GM18511 (cell line): ENCODE measurements around the gene C1orf35.
"Not testable (repeated sequence)": the region's sequence is repeated elsewhere in the genome, so short reads cannot be mapped to it uniquely, and the experiment has no call there.

ENCODE experiments used
- ATAC-seq: cut with Tn5 transposase; IDR thresholded peaks from one replicate; pipeline ENCODE4 v1.9.1; 2021; ENCODE audit warnings: mild to moderate bottlenecking, moderate library complexity; ENCODE audit not compliant: unreplicated experiment

Gene C1orf35

GRCh38 chr1:228142701-228143136, 39.6 kb upstream of the C1orf35 start:
- no peak for ATAC-seq

GRCh38 chr1:228142155-228142691, 39.1 kb upstream of the C1orf35 start:
- ATAC-seq = no peak

GRCh38 chr1:228141226-228142044, 38.3 kb upstream of the C1orf35 start:
- no peak for ATAC-seq

- no peak for ATAC-seq
Observed at GRCh38 chr1:228140724-228141225, 37.6 kb upstream of the C1orf35 start.

GRCh38 chr1:228139931-228140723, 37.0 kb upstream of the C1orf35 start, which contains the start of gene GUK1:
GUK1 (plus strand) TSS chr1:228140279; CDS start chr1:228140303, 24 bp downstream.
- peak; percentile 90 for ATAC-seq

GRCh38 chr1:228139406-228139930, 36.3 kb upstream of the C1orf35 start:
- ATAC-seq = no peak

GRCh38 chr1:228136901-228137300, 33.8 kb upstream of the C1orf35 start:
- ATAC-seq = no peak

GRCh38 chr1:228134591-228134990, 31.5 kb upstream of the C1orf35 start:
- ATAC-seq = no peak

GRCh38 chr1:228131766-228132165, 28.6 kb upstream of the C1orf35 start:
- ATAC-seq = no peak

GRCh38 chr1:228125185-228125584, 22.1 kb upstream of the C1orf35 start:
- no peak for ATAC-seq

GRCh38 chr1:228123505-228123904, 20.4 kb upstream of the C1orf35 start:
- ATAC-seq = no peak

GRCh38 chr1:228122921-228123441, 19.9 kb upstream of the C1orf35 start:
- ATAC-seq = no peak

- no peak for ATAC-seq
Observed at GRCh38 chr1:228120857-228121489, 17.8 kb upstream of the C1orf35 start.

GRCh38 chr1:228120351-228120750, 17.2 kb upstream of the C1orf35 start:
- ATAC-seq = no peak

- no peak for ATAC-seq
Observed at GRCh38 chr1:228118040-228118439, 14.9 kb upstream of the C1orf35 start.

- no peak for ATAC-seq
Observed at GRCh38 chr1:228117335-228117734, 14.2 kb upstream of the C1orf35 start.

- ATAC-seq = no peak
Observed at GRCh38 chr1:228114827-228115226, 11.7 kb upstream of the C1orf35 start.

- no peak for ATAC-seq
Observed at GRCh38 chr1:228112617-228113016, 9.5 kb upstream of the C1orf35 start.

GRCh38 chr1:228112167-228112566, 9.0 kb upstream of the C1orf35 start:
- no peak for ATAC-seq

GRCh38 chr1:228111315-228111714, 8.2 kb upstream of the C1orf35 start:
- not testable (repeated sequence) for ATAC-seq
